HG02943 (cell line): ENCODE results near the gene PTTG1IP.
"Not testable (repeated sequence)": the region's sequence is repeated elsewhere in the genome, so short reads cannot be mapped to it uniquely, and the experiment has no call there.

Source experiments
- ATAC-seq: cut with Tn5 transposase; IDR thresholded peaks from one replicate; pipeline ENCODE4 v1.9.1; 2021; ENCODE audit warnings: mild to moderate bottlenecking, low read depth, moderate library complexity; ENCODE audit not compliant: unreplicated experiment

Gene PTTG1IP

DNA sequence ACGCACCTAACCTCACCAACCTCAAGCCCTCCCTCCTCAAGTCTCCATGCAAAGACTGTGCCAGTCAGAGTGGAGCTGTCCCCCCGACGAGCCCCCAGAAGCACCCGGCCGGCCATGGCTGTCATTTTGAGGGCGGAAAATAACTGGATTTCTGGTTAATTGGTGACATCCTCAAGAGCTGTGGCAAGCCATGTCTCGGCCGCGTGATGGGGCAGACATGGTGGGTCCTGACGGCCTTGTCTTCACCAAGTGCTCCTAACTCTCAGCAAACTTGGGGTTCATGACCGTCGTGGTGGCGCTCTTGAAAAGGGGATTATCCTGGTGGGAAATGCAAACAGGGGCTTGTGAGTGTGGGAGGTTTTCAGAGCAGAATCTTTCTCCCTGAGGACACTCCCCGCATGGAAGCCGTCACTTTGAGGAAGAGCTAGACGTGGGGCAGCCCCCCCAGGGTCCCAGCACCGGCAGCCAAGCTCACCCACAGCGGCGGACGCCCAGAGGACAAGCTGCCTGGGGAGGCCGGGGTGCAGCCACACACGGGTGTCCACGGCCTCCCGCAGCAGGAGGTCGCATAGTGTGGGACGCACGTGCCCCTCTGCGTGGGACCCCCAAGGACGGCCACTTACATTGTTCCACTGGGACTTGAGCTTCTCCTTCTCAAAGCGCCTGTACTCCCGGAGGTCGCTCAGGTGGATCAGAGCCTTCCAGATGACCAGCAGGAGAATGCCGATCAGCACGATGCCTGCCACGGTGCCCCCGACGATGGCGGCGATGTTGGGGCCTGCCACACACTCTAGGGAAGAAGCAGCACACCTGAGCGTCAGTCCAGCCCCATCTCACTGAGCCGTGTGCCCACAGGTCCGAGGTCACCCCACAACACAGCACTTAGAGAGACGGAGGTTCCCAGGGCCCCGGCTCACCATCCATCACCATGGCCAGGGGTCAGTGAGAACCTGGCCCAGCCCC lies 12.9 kb upstream of the PTTG1IP start:
- ATAC-seq: no peak

GRCh38 chr21:44885615-44886014 lies 12.1 kb upstream of the PTTG1IP start:
- ATAC-seq: no peak

GRCh38 chr21:44884097-44884496 lies 10.6 kb upstream of the PTTG1IP start:
- ATAC-seq: no peak

DNA sequence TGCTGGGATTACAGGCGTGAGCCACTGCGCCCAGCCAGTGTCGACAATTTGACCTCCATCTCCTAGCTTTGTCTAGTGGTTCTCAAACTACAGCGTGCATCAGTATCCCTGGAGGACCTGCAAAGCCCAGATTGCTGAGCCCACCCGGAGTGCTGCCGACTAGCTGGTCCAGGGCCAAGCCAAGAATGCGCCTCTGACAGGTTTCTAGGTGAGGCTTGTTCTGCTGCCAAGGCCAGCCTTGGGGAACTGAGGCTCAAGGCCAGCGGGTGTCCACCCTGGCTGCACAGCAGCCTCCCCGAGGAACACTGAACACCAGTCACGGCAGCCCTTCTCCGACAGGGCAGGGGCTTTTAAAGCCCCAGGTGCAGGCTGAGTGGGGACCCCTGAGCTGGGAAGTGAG lies 9.8 kb upstream of the PTTG1IP start:
- no peak for ATAC-seq

- ATAC-seq: no peak
These were observed 7.8 kb upstream of the PTTG1IP start for GRCh38 chr21:44881198-44881872.

DNA sequence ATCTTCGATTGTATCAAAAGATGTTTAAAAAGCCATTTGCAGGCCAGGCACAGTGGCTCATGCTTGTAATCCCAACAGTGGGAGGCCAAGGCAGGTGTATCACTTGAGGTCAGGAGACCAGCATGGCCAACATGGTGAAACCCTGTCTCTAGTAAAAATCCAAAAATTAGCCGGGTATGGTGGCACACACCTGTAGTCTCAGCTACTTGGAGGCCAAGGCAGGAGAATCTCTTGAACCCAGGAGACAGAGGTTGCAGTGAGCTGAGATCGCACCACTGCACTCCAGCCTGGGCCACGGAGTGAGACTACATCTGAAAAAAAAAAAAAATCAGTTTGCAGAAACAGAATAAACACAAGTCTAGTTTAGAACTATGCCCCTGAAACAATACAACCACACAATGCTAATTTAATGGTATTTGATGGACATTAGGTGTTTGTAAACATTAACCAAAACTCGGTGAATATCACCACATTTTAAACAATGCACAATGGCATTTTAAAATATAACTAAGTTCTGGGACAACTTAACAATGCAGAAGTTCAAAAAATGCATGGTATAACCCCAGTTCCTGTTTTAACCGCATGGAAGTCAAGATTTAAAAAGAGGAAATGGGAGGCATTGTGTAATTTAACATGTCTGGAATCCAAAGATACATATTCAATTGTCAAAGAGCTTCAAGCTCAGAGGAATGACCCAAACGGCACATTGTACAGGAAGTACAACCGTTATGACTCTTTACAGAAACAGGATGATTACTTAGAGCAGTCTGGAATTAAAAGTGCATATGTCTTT lies 7.1 kb upstream of the PTTG1IP start:
- ATAC-seq: no peak

GRCh38 chr21:44879238-44879637 lies 5.7 kb upstream of the PTTG1IP start:
- not testable (repeated sequence) for ATAC-seq

DNA sequence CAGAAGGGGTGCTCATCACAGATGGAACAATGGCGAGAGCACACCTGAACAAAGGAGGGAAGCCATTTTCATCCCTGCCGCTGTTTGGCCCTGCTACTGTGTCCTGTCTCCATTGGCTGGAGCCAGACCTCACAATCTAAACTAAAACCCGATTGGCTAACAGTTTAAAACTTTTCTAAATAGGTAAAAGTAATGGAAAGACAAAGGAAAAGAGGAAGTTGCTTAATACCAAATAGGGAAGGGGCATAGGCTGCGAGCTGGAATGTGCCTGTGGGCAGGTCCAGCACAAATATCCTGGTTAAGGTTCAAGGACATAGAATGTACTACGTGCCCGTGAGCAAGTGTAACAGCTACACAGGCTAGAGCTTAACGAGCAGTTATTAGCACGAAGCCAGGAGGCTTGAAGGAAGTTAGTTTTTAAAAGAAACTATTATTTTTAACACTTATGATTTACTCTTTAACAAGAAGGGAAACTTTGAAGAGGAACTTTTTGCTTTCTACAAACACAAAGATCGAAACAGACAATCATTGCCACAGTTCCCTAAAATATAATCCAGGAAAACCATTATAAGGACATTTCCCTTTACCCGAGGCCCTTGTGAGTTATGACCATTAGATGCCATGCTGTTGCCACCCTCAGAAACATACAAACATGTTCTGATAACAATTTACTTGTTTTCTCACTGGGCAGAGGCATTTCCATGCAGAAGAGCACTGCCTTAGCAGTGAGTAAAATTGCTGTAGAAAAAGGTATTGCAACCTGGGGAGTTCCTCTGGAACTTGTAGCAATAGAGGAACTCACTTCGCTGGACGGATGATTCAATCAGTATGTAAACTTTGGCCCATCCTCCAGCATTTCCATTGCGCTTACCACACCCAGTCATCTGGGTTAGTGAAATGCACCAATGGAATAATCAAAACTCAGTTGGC lies 4.8 kb upstream of the PTTG1IP start:
- ATAC-seq: no peak

DNA sequence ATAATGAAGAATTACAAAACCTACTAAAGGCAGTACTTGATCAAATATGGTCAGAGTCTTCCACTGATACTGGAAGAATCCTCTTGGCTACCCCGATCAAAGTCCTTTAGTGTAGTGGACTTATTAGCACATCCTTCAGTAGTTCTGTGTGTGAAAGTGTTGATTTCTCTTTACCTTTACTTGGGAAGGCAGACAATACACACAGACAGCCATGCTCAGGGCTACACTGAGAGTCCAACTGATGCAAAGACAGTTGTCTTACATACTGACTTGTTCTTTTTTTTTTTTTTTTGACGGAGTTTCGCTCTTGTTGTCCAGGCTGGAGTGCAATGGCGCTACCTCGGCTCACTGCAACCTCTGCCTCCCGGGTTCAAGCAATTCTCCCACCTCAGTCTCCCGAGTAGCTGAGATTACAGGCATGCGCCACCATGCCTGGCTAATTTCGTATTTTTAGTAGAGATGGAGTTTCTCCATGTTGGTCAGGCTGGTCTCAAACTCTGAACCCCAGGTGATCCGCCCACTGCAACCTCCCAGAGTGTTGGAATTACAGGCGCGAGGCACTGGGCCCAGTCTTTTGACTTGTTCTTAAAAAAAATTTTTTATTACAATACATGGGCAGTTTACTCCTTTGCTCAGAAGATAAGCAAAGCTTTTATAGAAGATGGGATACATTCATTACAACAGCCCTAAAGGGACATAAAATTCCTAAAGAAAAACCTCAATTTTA lies 3.5 kb upstream of the PTTG1IP start:
- no peak for ATAC-seq

GRCh38 chr21:44875316-44875700 lies 1.8 kb upstream of the PTTG1IP start:
- no peak for ATAC-seq

- no peak for ATAC-seq
These were observed 1.2 kb upstream of the PTTG1IP start for GRCh38 chr21:44874497-44875315.

DNA sequence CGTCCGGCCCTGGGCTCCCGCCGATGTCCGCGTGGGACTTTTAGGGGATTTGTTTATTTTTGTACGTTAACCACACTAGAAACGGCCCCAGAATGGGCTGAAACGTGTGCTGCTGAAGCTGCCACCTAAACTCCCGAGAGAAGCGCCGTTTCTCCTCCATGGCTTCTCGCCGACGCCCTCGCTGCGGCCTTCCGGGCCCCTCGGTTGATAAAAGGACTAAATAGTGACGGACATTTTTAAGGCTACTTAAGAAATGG lies 678 bp upstream of the PTTG1IP start:
- no peak for ATAC-seq

DNA sequence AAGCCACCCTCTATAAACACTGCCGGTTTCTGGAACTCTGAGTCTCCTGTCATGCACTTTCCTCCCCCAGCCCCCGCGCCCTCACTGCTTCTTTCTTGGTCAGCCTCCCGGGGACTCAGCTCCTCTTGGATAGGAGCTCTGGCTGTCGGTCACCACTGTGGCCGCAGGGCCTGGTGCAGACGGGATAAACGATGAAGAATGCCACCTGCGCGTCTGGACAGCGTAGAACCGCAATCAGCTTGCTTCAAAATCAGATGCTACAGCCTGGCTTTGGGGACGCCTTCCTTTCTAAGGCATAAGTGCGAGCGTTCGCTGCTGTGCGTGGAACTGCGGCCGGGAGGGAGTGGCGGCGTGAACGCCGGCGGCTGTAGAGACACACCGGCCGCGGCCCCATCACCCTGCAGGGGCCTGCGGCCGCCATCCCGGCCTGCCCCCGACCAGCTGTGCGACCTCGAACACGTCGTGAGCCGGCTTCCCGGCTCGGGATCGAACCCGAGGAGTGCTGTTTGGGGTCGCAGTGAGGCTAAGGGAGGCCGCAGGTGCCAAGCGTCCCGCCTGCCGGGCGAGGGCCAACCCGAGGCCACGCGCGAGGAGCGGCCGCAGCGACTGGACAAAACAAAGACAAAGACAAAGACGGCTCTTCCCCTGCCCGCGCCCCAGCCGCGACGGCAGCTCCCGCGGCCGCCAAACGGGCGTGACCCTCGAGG lies 688 bp downstream of the PTTG1IP start:
- ATAC-seq: no peak

- ATAC-seq: no peak
These were observed 1.2 kb downstream of the PTTG1IP start for GRCh38 chr21:44872323-44872648.

DNA sequence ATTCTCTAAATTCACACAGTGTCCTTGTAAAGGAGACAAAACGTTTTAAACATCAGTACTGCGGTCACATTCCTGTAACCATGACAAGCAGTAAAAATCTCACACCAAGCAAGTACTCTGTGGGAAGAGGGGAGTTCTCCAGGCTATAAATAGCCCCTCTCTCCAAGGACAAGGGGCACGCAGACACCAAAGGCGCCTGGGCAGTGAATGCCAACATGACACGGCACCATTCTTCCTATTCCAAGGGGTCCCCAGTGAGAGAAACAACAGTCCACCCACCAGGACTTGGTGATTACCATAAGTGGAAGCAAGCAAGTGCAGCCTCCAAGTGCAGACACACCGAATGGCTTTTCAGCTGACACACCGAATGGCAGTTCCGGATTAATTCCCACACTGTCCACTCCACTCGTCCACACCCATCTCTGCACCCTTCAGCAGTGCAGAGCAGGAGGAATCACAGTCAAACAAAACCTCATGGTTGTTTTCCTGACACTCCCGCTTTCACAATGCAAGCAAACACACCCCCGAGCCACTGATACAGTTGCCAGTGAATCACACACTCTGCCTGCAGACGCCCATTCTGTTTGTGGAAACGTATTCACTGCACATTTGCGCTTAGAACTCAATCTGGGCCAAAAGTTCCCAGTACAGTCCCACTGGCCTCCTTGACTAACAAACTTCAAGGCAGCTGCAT lies 1.8 kb downstream of the PTTG1IP start:
- no peak for ATAC-seq

DNA sequence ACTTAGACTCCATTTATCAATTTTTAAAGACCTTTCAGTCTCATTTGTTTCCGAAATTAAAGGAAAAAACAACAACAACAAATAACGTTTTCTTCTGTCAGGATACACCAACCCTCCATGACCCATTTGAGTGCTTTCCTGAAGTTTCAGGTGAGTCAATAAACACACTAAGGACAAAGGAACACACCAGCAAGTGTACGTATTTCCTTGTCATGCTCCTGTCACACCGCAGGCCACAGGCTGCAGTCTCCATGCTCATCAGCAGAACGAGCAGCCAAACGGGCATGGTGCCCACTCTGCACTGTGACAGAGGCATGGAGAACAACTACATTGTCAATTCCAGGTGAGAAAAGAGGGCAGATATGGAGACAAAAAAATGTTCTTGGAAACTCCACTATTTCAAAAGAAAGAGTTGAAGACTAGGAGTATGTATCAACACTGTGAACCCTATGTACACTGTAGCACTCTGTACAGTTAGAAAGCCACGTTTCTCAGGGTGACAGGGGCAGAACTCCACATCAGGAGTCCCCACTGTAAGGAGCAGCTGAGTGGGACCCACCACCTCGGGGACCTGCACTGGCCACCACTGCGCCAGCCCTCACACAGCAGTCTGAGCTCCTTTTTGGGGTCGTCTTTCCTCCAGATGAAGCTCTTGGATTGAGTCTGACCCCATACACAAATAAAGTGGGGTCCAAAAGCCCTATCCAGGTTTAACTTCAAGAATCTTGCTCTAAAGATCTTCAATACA lies 2.6 kb downstream of the PTTG1IP start:
- no peak for ATAC-seq
